Activated naive CD8-positive, alpha-beta T cell treated with anti-CD3 and anti-CD28 coated beads, Interleukin-2, amount 10 ng/mL, durations not matched to agents 7 days and 5 days (primary cell): Measurements from ENCODE around the gene ABI2. TPM values are rescaled to one million over a fixed set of nuclear protein-coding genes. Genes with fewer than 3 reads are reported as not detected.
"Not testable (repeated sequence)": the region's sequence is repeated elsewhere in the genome, so short reads cannot be mapped to it uniquely, and the experiment has no call there.

Experiments used
- ATAC-seq: fragments of 150-1000 bp; cut with Tn5 transposase; one replicate; pipeline ENCODE4 v1.10.0; 2021; ENCODE audit warnings: low read depth, moderate library complexity
- POLR2A ChIA-PET: fragments of 350-600 bp; sonication (Branson Sonifier 250); formaldehyde crosslinking; loops from one replicate; lab custom pipeline; 2021; ENCODE audit warnings: antibody characterized with exemption; lab: Charles Lee
- DNase-seq: peaks from one replicate; pipeline ENCODE4 v3.0.0; 2021
- H3K27ac Mint-ChIP-seq: one replicate; pipeline ENCODE4 v1.8.0; 2022; ENCODE audit warnings: mild to moderate bottlenecking, mixed read lengths
- H3K27me3 Mint-ChIP-seq: one replicate; pipeline ENCODE4 v1.8.0; 2022; ENCODE audit warnings: mild to moderate bottlenecking, moderate library complexity, mixed read lengths
- H3K36me3 Mint-ChIP-seq: one replicate; pipeline ENCODE4 v1.8.0; 2021; ENCODE audit warnings: mild to moderate bottlenecking, mixed read lengths
- H3K4me1 Mint-ChIP-seq: one replicate; pipeline ENCODE4 v1.8.0; 2021; ENCODE audit warnings: mixed read lengths
- H3K4me3 Mint-ChIP-seq: one replicate; pipeline ENCODE4 v1.8.0; 2022; ENCODE audit warnings: mild to moderate bottlenecking, moderate library complexity, mixed read lengths
- H3K9me3 Mint-ChIP-seq: one replicate; pipeline ENCODE4 v1.8.0; 2021; ENCODE audit warnings: mixed read lengths
- total RNA-seq, 2 experiments: library from RNA; stranded (reverse); gene quantifications; one replicate each; pipeline ENCODE4 v1.2.3, GENCODE V29; 2021

Gene ABI2
- total RNA-seq, 2 experiments from 2014 or later: 39.9 to 44.6 TPM

DNA sequence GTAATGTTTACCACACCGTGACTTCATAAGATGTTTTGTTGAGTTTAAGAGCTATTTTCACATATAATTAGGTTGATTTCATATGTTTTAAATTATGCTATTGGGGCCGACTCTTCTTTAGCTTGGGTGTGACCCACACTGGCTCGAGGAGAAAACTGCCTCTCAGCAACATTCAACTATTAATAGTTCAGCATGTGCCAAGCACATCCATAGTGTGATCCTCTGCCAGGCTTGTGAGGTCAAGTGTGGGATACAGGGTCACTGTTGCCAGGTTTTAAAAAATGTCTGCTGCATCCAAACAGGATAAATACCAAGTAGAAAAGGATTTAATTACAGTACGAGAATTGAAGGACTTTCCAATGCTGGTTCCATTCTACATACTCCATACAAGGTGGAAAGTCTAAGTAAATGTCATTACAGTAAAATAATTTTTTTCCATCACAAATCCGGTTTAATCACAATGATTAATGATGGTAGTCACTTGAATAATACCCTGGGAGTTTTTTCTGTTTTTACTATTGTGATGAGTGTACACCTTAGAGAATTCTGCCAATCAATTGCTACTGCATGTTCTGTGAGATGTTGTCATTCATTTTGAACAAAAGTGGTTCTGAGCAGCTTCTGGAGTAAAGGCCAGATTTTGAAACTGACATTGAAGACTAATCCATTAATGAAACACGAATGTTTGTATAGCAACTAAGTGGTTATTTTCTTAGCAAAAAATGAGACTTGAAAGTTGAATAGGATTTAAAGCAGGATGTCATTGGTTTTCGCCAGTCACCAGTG, 84.5 kb downstream of the ABI2 start:
- H3K27ac Mint-ChIP-seq: no peak overlapping the region
- POLR2A ChIA-PET: no interaction called here
- no peaks in the 10 kb centered on the region for H3K4me1 Mint-ChIP-seq
- no peak overlapping the region for H3K4me3 Mint-ChIP-seq
- peaks cover 20% of the 10 kb centered on the region for H3K36me3 Mint-ChIP-seq
- DNase-seq: no peak
- H3K9me3 Mint-ChIP-seq: no peaks in the 10 kb centered on the region
- H3K27me3 Mint-ChIP-seq: no peaks in the 10 kb centered on the region
- ATAC-seq: no peak

GRCh38 chr2:203413796-203414195, 85.6 kb downstream of the ABI2 start:
- no peak for DNase-seq
- H3K9me3 Mint-ChIP-seq: peaks cover 2% of the 10 kb centered on the region
- H3K4me3 Mint-ChIP-seq: no peak overlapping the region
- ATAC-seq: no peak
- H3K27me3 Mint-ChIP-seq: no peaks in the 10 kb centered on the region
- POLR2A ChIA-PET: interaction anchor here (0.7 kb wide), 1 partner anchor 488 kb away, joined by 5 read pairs; no protein-coding TSS in a partner anchor
- peaks cover 28% of the 10 kb centered on the region for H3K36me3 Mint-ChIP-seq
- no peaks in the 10 kb centered on the region for H3K4me1 Mint-ChIP-seq
- H3K27ac Mint-ChIP-seq: no peak overlapping the region

DNA sequence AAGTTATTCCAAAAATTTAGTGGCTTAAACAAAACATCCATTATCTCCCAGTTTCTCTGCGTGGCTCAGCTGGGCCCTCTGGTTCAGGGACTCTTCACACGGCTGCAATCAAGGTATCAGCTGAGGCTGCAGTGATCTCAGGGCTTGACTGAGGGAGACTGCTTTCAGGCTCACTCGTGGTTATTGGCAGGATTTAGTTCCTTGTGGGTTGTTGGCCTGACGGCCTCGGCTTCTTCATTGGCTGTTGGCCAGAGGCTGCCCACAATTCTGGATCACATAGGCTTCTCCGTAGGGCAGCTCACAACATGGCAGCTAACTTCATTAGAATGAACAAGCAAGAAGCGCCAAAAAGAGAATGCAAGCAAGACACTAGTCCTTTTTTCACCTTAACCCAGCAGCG, 90.1 kb downstream of the ABI2 start:
- no peaks in the 10 kb centered on the region for H3K27me3 Mint-ChIP-seq
- ATAC-seq: no peak
- POLR2A ChIA-PET: no interaction called here
- peaks cover 2% of the 10 kb centered on the region for H3K9me3 Mint-ChIP-seq
- no peak overlapping the region for H3K4me3 Mint-ChIP-seq
- DNase-seq: no peak
- H3K27ac Mint-ChIP-seq: no peak overlapping the region
- no peaks in the 10 kb centered on the region for H3K4me1 Mint-ChIP-seq
- peaks cover 39% of the 10 kb centered on the region for H3K36me3 Mint-ChIP-seq

GRCh38 chr2:203427061-203427460, 98.9 kb downstream of the ABI2 start:
- POLR2A ChIA-PET: no interaction called here
- Mint-ChIP-seq H3K4me3 (no peak overlapping the region), H3K27ac (no peak overlapping the region), H3K36me3 (peaks cover 24% of the 10 kb centered on the region), H3K4me1 (no peaks in the 10 kb centered on the region), H3K9me3 (no peaks in the 10 kb centered on the region), H3K27me3 (no peaks in the 10 kb centered on the region)
- ATAC-seq (no peak), DNase-seq (no peak)

DNA sequence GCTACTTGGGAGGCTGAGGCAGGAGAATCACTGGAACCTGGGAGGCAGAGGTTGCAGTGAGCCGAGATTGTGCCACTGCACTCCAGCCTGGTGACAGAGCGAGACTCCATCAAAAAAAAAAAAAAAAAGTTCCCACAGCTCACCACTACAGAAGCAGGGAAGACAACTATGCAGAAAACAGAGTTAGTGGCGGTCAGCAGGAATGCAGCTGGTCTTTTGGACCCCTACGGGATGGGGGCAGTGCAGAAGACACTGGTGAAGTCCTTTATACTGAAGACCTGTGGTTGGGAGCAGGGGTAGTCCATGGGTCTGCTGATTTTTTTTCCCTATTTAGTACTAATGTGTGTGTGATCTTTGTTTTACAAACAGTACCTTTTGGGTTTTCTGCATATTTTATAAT, 101.4 kb downstream of the ABI2 start:
- H3K27me3 Mint-ChIP-seq, H3K4me3 Mint-ChIP-seq, POLR2A ChIA-PET, H3K9me3 Mint-ChIP-seq, ATAC-seq, DNase-seq, H3K27ac Mint-ChIP-seq, H3K4me1 Mint-ChIP-seq: not testable (repeated sequence)
- peaks cover 20% of the 10 kb centered on the region for H3K36me3 Mint-ChIP-seq

DNA sequence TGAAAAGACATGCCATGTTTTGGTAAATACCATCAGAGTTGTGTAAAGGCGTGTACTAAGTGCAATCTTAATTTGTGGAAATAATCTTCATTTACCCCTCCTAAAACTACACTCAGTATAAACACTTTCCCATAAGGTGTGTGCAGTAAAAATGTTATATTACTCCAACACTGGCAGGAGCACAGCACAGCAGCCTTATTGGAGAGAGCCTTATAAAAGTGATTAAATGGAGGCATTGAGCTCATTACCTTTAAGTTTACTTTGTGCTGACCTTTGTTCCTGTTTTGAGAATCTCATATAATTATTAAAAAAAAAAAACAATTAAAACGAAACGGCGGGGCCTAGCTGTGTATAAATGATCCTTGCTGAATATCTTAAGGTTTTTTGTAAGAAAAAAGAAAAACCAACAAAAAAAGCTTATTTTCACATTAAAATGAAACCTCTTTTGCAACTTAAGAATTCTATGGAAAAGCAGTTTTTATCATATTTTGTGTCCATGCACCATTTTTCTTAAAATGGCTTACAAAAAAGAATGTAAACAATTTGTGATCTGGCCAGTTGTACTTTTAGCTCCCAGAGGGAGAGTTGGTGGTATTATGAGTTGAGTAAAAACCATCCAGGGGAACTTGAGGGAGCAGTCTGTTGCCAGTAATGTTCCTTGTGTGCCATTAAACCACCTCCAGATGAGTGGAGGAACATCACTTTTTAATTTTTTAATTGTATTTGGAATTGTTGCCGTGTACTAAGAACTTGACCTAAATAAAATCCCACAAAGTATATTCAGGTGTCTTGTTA, 103.4 kb downstream of the ABI2 start:
- no peak overlapping the region for H3K4me3 Mint-ChIP-seq
- no peak for DNase-seq
- no peaks in the 10 kb centered on the region for H3K27me3 Mint-ChIP-seq
- no peak overlapping the region for H3K27ac Mint-ChIP-seq
- POLR2A ChIA-PET: no interaction called here
- no peak for ATAC-seq
- peaks cover 14% of the 10 kb centered on the region for H3K36me3 Mint-ChIP-seq
- no peaks in the 10 kb centered on the region for H3K4me1 Mint-ChIP-seq
- H3K9me3 Mint-ChIP-seq: no peaks in the 10 kb centered on the region

GRCh38 chr2:203432811-203433210, 104.6 kb downstream of the ABI2 start:
- POLR2A ChIA-PET: no interaction called here
- no peak for ATAC-seq
- DNase-seq: no peak
- Mint-ChIP-seq H3K9me3 (no peaks in the 10 kb centered on the region), H3K4me1 (no peaks in the 10 kb centered on the region), H3K36me3 (peaks cover 7% of the 10 kb centered on the region), H3K27ac (no peak overlapping the region), H3K27me3 (no peaks in the 10 kb centered on the region), H3K4me3 (no peak overlapping the region)

- ATAC-seq: no peak
- H3K4me3 Mint-ChIP-seq: no peak overlapping the region
- peaks cover 2% of the 10 kb centered on the region for H3K36me3 Mint-ChIP-seq
- H3K27me3 Mint-ChIP-seq: no peaks in the 10 kb centered on the region
- POLR2A ChIA-PET: no interaction called here
- no peaks in the 10 kb centered on the region for H3K9me3 Mint-ChIP-seq
- DNase-seq: no peak
- peaks cover 1% of the 10 kb centered on the region for H3K4me1 Mint-ChIP-seq
- no peak overlapping the region for H3K27ac Mint-ChIP-seq
Measured at GRCh38 chr2:203436496-203436895, 108.3 kb downstream of the ABI2 start.

GRCh38 chr2:203437511-203437910, 109.3 kb downstream of the ABI2 start:
- H3K4me1 Mint-ChIP-seq: peaks cover 1% of the 10 kb centered on the region
- H3K4me3 Mint-ChIP-seq: no peak overlapping the region
- ATAC-seq (no peak), DNase-seq (no peak)
- no peaks in the 10 kb centered on the region for H3K27me3 Mint-ChIP-seq
- H3K9me3 Mint-ChIP-seq: no peaks in the 10 kb centered on the region
- H3K36me3 Mint-ChIP-seq: no peaks in the 10 kb centered on the region
- POLR2A ChIA-PET: no interaction called here
- no peak overlapping the region for H3K27ac Mint-ChIP-seq

DNA sequence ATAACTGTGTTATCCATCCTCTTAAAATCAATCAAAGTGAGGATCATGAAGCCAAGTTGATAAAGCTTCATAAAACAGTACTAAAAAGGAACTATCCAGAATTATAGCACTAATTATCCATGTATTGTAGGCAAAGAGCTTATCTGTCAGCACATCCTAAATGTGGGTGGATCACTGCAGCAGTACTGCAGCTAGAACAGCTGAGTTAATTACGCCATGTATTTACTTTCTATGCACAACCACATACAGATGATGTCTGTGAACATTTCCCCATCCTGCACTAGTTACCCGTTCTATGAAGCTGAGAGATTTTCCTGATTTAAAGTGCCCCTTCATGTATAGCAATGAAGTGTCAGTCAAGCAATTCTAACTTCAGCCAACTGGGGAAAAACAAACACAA, 110.3 kb downstream of the ABI2 start:
- Mint-ChIP-seq H3K27me3 (no peaks in the 10 kb centered on the region), H3K27ac (no peak overlapping the region), H3K4me3 (no peak overlapping the region), H3K4me1 (peaks cover 1% of the 10 kb centered on the region), H3K36me3 (no peaks in the 10 kb centered on the region), H3K9me3 (no peaks in the 10 kb centered on the region)
- POLR2A ChIA-PET: no interaction called here
- no peak for DNase-seq
- no peak for ATAC-seq

DNA sequence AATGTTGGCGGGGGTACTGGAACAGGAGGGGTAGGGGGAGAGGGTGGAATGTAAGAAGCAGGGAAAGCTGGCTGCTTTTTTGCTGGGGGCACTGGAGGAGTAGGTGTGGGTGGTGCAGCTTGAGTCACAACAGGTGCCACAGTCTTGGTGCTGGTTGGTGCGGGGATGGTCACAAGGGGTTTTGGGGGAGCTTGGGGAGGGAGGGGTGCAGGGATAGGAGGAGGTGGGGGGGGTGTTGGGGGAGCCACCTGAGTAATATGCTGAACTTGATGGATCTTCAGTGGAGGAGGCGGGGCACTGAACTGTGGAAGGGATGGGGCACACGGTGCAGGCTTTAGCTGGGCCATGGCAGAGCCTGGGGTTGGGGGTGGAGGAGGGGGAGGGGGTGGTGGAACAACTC, 112.5 kb downstream of the ABI2 start:
- DNase-seq (no peak), ATAC-seq (no peak)
- Mint-ChIP-seq H3K4me3 (no peak overlapping the region), H3K9me3 (no peaks in the 10 kb centered on the region), H3K36me3 (no peaks in the 10 kb centered on the region), H3K27ac (no peak overlapping the region), H3K27me3 (no peaks in the 10 kb centered on the region), H3K4me1 (peaks cover 3% of the 10 kb centered on the region)
- POLR2A ChIA-PET: no interaction called here

- DNase-seq (no peak), ATAC-seq (no peak)
- Mint-ChIP-seq H3K27me3 (no peaks in the 10 kb centered on the region), H3K4me3 (no peak overlapping the region), H3K36me3 (no peaks in the 10 kb centered on the region), H3K4me1 (peaks cover 9% of the 10 kb centered on the region), H3K9me3 (no peaks in the 10 kb centered on the region), H3K27ac (no peak overlapping the region)
- POLR2A ChIA-PET: no interaction called here
Measured at GRCh38 chr2:203441463-203441862, 113.3 kb downstream of the ABI2 start.

DNA sequence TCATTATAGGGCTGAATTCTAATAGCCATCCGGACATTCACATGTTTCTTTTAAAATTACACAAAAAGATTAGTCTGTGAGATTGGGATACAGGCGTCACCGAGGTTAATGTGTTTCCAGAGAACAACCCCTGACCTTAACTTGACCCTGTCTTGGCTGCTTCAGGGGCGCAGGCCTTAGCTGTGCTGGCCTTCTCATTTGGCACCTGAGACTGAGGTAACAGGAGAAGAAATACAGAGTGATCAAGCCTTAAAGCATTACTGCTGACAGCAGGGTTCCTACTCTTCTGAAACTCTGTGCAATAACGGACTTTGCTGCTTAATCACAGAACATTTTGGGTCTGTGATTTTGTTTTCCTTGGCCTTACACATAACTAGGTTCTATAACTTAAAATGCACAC, 114.3 kb downstream of the ABI2 start:
- H3K4me1 Mint-ChIP-seq: peaks cover 9% of the 10 kb centered on the region
- POLR2A ChIA-PET: no interaction called here
- H3K27me3 Mint-ChIP-seq: no peaks in the 10 kb centered on the region
- no peaks in the 10 kb centered on the region for H3K36me3 Mint-ChIP-seq
- no peaks in the 10 kb centered on the region for H3K9me3 Mint-ChIP-seq
- no peak for ATAC-seq
- H3K4me3 Mint-ChIP-seq: no peak overlapping the region
- no peak for DNase-seq
- no peak overlapping the region for H3K27ac Mint-ChIP-seq

- no peak overlapping the region for H3K27ac Mint-ChIP-seq
- H3K27me3 Mint-ChIP-seq: no peaks in the 10 kb centered on the region
- no peak for ATAC-seq
- POLR2A ChIA-PET: no interaction called here
- peaks cover 10% of the 10 kb centered on the region for H3K4me1 Mint-ChIP-seq
- no peaks in the 10 kb centered on the region for H3K36me3 Mint-ChIP-seq
- H3K4me3 Mint-ChIP-seq: no peak overlapping the region
- H3K9me3 Mint-ChIP-seq: no peaks in the 10 kb centered on the region
- DNase-seq: no peak
Measured at GRCh38 chr2:203444738-203445137, 116.5 kb downstream of the ABI2 start.
